ENCODE results near the gene STK40.

- no peak for TF ChIP-seq HDAC2 (IDR thresholded peaks at IDR 0.05)
- TF ChIP-seq CTCF (IDR thresholded peaks at IDR 0.05), result no peak
- TF ChIP-seq, protein P1, sequence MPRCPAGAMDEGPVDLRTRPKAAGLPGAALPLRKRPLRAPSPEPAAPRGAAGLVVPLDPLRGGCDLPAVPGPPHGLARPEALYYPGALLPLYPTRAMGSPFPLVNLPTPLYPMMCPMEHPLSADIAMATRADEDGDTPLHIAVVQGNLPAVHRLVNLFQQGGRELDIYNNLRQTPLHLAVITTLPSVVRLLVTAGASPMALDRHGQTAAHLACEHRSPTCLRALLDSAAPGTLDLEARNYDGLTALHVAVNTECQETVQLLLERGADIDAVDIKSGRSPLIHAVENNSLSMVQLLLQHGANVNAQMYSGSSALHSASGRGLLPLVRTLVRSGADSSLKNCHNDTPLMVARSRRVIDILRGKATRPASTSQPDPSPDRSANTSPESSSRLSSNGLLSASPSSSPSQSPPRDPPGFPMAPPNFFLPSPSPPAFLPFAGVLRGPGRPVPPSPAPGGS (IDR thresholded peaks at IDR 0.05), result no peak
- no peak for TF ChIP-seq CHD2 (IDR thresholded peaks at IDR 0.05; ENCODE audit: low read length, partially characterized antibody)
- TF ChIP-seq, protein P2, sequence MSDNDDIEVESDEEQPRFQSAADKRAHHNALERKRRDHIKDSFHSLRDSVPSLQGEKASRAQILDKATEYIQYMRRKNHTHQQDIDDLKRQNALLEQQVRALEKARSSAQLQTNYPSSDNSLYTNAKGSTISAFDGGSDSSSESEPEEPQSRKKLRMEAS (IDR thresholded peaks at IDR 0.05), result no peak
- TF ChIP-seq PBX3 (IDR thresholded peaks at IDR 0.05), result no peak
- no peak for TF ChIP-seq CBX2 (IDR thresholded peaks at IDR 0.05; ENCODE audit: borderline replicate concordance, low read depth)
- no peak for TF ChIP-seq NR3C1 (IDR thresholded peaks at IDR 0.05)
- no peak for TF ChIP-seq POLR2A (IDR thresholded peaks at IDR 0.05; ENCODE audit: low read length)
- no peak for TF ChIP-seq RNF2 (IDR thresholded peaks at IDR 0.05; ENCODE audit: borderline replicate concordance, low read depth)
- no peak for TF ChIP-seq RAD21 (conservative IDR thresholded peaks at IDR 0.05 in 1 of 2, IDR thresholded peaks at IDR 0.05 in 1 of 2)
Observed at GRCh38 chr1:36397083-36397377, 11.3 kb upstream of the STK40 start.

All from A549 (cell line).